Keratinocyte (primary cell): ENCODE results near the gene C2orf80. TPM values are rescaled to one million over a fixed set of nuclear protein-coding genes. Genes with fewer than 3 reads are reported as not detected.

Source experiments
- DNase-seq: peaks from one replicate; pipeline ENCODE4 v3.0.0-alpha.2; 2011; ENCODE audit warnings: low read depth, missing footprints, low spot score
- FAIRE-seq: peaks from 2 replicates; lab custom pipeline; 2011; peaks lifted over from hg19 to GRCh38; lab: Jason Lieb, UNC
- H2AFZ ChIP-seq: 2 replicates; pipeline ENCODE4 v1.6.0; 2012; ENCODE audit warnings: low read length, control low read depth, inconsistent platforms; ENCODE audit not compliant: control insufficient read depth
- H3K27ac ChIP-seq: 2 replicates; pipeline ENCODE4 v1.5.1; 2011; ENCODE audit warnings: low read length; ENCODE audit not compliant: control insufficient read depth, insufficient read depth
- H3K27me3 ChIP-seq: 3 replicates; pipeline ENCODE4 v1.6.0; 2011; ENCODE audit warnings: low read length; ENCODE audit not compliant: control insufficient read depth, insufficient read depth; ENCODE audit errors: extremely low read depth
- H3K36me3 ChIP-seq, 2 experiments: 2 replicates in 1 of 2; 3 replicates in 1 of 2; pipeline ENCODE4 v1.5.1; 2011; ENCODE audit warnings: low read length in 2 of 2, mild to moderate bottlenecking in 1 of 2; ENCODE audit not compliant: control insufficient read depth in 2 of 2, insufficient read depth in 2 of 2; ENCODE audit errors: extremely low read depth in 1 of 2
- H3K4me1 ChIP-seq: 3 replicates; pipeline ENCODE4 v1.5.1; 2011; ENCODE audit warnings: low read length; ENCODE audit not compliant: control insufficient read depth, insufficient read depth; ENCODE audit errors: extremely low read depth
- H3K4me2 ChIP-seq: 3 replicates; pipeline ENCODE4 v1.6.0; 2011; ENCODE audit warnings: low read depth, low read length; ENCODE audit not compliant: control insufficient read depth, insufficient read depth; ENCODE audit errors: extremely low read depth
- H3K4me3 ChIP-seq, 3 experiments: fragments of 200-600 bp in 1 of 3; sonication (generic) in 1 of 3; 2 replicates in 2 of 3; 3 replicates in 1 of 3; pipeline ENCODE4 v1.5.1; 2011 to 2016; ENCODE audit warnings: low read length in 3 of 3, mild to moderate bottlenecking in 3 of 3, control low read depth in 2 of 3, inconsistent platforms in 1 of 3, low read depth in 1 of 3, mixed read lengths in 1 of 3, mixed run types in 1 of 3, moderate library complexity in 1 of 3; ENCODE audit not compliant: control insufficient read depth in 2 of 3, insufficient read depth in 2 of 3; ENCODE audit errors: extremely low read depth in 1 of 3
- H3K79me2 ChIP-seq: 2 replicates; pipeline ENCODE4 v1.6.0; 2012; ENCODE audit warnings: low read length; ENCODE audit not compliant: control insufficient read depth, insufficient read depth
- H3K9ac ChIP-seq: 3 replicates; pipeline ENCODE4 v1.6.0; 2011; ENCODE audit warnings: low read length; ENCODE audit not compliant: control insufficient read depth, insufficient read depth; ENCODE audit errors: extremely low read depth
- H3K9me1 ChIP-seq: 3 replicates; pipeline ENCODE4 v1.6.0; 2011; ENCODE audit warnings: low read length; ENCODE audit not compliant: control insufficient read depth, insufficient read depth; ENCODE audit errors: extremely low read depth
- H3K9me3 ChIP-seq: 2 replicates; pipeline ENCODE4 v1.5.1; 2012; ENCODE audit warnings: low read depth, low read length; ENCODE audit not compliant: control insufficient read depth
- H4K20me1 ChIP-seq: 3 replicates; pipeline ENCODE4 v1.6.0; 2011; ENCODE audit warnings: low read length; ENCODE audit not compliant: control insufficient read depth, insufficient read depth; ENCODE audit errors: extremely low read depth
- CTCF ChIP-seq, 3 experiments: IDR thresholded peaks in 1 of 3; conservative IDR thresholded peaks in 1 of 3; optimal IDR thresholded peaks in 1 of 3; 2 replicates in 2 of 3; 3 replicates in 1 of 3; pipeline versions ENCODE3 to v1.5.1; 2011; ENCODE audit warnings: low read length in 3 of 3, mild to moderate bottlenecking in 3 of 3, moderate library complexity in 2 of 3, control low read depth in 1 of 3, inconsistent platforms in 1 of 3; ENCODE audit not compliant: insufficient read depth in 2 of 3; ENCODE audit errors: extremely low read depth in 1 of 3
- EZH2 ChIP-seq: IDR thresholded peaks from one replicate; pipeline ENCODE4 v1.6.1; 2012; ENCODE audit warnings: inconsistent platforms, mild to moderate bottlenecking, low read length, moderate library complexity
- dilution Hi-C: fragments of 300-500 bp; cut with MboI; formaldehyde crosslinking; loops from one replicate; pipeline ENCODE4 v1.7.0; 2020; ENCODE audit warnings: low sequenced_read_pairs; ENCODE audit not compliant: extremely low pct_ligation_motif_present
- polyA plus RNA-seq, 5 experiments: library from polyadenylated mRNA; depleted of rRNA in 3 of 5; stranded (reverse) in 3 of 5; stranded (forward) in 1 of 5; unstranded in 1 of 5; fragments of >200 nt; gene quantifications; 1 replicate in 1 of 5; 2 replicates in 3 of 5; 3 replicates in 1 of 5; pipeline versions ENCODE4 v1.2.1 to v1.2.3, GENCODE V29; 2011 to 2012; ENCODE audit warnings: missing spikeins in 2 of 5, low read depth in 1 of 5, low replicate concordance in 1 of 5

Gene C2orf80
- polyA plus RNA-seq, 1 donor (not counting 4 experiments of a cell fraction or from before 2014, with no cell fraction given): not detected

- Histone ChIP-seq H3K27ac (no peak within 1 kb of the TSS), H2AFZ (no peak within 1 kb of the TSS)
Observed at GRCh38 chr2:208129744-208130711, 59.8 kb downstream of the C2orf80 start, which contains the start of gene CRYGC. TSS of gene CRYGC (minus strand) at chr2:208129828. CDS start at chr2:208129792, 36 bp downstream.

GRCh38 chr2:208128136-208128535 is 61.7 kb downstream of the C2orf80 start:
- H2AFZ ChIP-seq: no peak overlapping the region

More at GRCh38 chr2:208129744-208130711, 59.8 kb downstream of the C2orf80 start, which contains the start of gene CRYGC:
- no peak within 1 kb of the TSS for H3K9ac ChIP-seq
- peaks cover 8% of the 10 kb centered on the region for H3K4me1 ChIP-seq
- no peaks in the 10 kb centered on the region for H3K27me3 ChIP-seq
- dilution Hi-C loops: no loop called here
- H3K4me2 ChIP-seq: no peak within 1 kb of the TSS
- no peaks in the 10 kb centered on the region for H4K20me1 ChIP-seq
- H3K79me2 ChIP-seq: no peaks in the 10 kb centered on the region
- no peak for TF ChIP-seq CTCF (optimal IDR thresholded peaks at IDR 0.05 in 1 of 3, IDR thresholded peaks at IDR 0.05 in 1 of 3, conservative IDR thresholded peaks at IDR 0.05 in 1 of 3; ENCODE audit: extremely low read depth in 1 of 3, insufficient read depth in 2 of 3, low read length in 3 of 3)
- TF ChIP-seq EZH2: no peak
- no peaks in the 10 kb centered on the region for H3K9me3 ChIP-seq
- H3K36me3 ChIP-seq: no peaks in the 10 kb centered on the region
- no peaks in the 10 kb centered on the region for H3K9me1 ChIP-seq
- no peak for DNase-seq
- FAIRE-seq: peak; percentile 89
- no peak within 1 kb of the TSS for H3K4me3 ChIP-seq

More at GRCh38 chr2:208128136-208128535, 61.7 kb downstream of the C2orf80 start:
- DNase-seq: no peak
- no peak for FAIRE-seq
- H4K20me1 ChIP-seq: no peaks in the 10 kb centered on the region
- no peaks in the 10 kb centered on the region for H3K9me1 ChIP-seq
- no peak overlapping the region for H3K4me2 ChIP-seq
- H3K27me3 ChIP-seq: peaks cover 12% of the 10 kb centered on the region
- no peaks in the 10 kb centered on the region for H3K36me3 ChIP-seq
- no peak overlapping the region for H3K9ac ChIP-seq
- TF ChIP-seq CTCF (optimal IDR thresholded peaks at IDR 0.05 in 1 of 3, IDR thresholded peaks at IDR 0.05 in 1 of 3, conservative IDR thresholded peaks at IDR 0.05 in 1 of 3; ENCODE audit: extremely low read depth in 1 of 3, insufficient read depth in 2 of 3, low read length in 3 of 3) (no peak), EZH2 (no peak)
- dilution Hi-C loops: no loop called here
- H3K27ac ChIP-seq: no peak overlapping the region
- H3K9me3 ChIP-seq: no peaks in the 10 kb centered on the region
- H3K4me3 ChIP-seq: no peak overlapping the region
- H3K4me1 ChIP-seq: peaks cover 8% of the 10 kb centered on the region
- H3K79me2 ChIP-seq: no peaks in the 10 kb centered on the region
